CD4-positive, alpha-beta T cell treated with Interleukin-21 for 1 hour (primary cell): ENCODE data around the gene SFT2D3.

Experiments
- DNase-seq: peaks from one replicate; pipeline ENCODE4 v3.0.0-alpha.2; 2020

SFT2D3 gene, protein sequence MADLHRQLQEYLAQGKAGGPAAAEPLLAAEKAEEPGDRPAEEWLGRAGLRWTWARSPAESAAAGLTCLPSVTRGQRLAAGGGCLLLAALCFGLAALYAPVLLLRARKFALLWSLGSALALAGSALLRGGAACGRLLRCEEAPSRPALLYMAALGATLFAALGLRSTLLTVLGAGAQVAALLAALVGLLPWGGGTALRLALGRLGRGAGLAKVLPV

DNA sequence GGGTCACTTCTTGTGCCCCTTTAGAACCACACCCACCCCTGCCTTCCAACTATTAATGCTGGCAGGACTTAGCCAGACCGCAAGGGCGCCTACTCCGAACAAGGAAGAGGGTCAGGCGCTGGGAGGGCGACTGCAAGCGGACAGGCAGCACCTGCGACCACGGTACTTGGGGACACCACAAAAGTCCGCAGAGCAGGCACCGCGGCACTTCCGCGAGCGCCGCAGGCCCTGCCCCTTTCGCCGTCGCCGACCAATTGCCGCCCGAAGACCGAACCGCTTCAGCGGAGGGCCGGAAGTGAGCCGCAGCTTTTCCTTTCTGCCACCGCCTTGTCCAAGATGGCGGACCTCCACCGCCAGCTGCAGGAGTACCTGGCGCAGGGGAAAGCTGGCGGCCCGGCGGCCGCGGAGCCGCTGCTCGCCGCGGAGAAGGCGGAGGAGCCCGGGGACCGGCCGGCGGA is at the start of gene SFT2D3:
TSS of gene SFT2D3 (plus strand) at position 305 of the 458 bp plus-strand sequence. CDS start at position 337, 32 bp downstream.
- peak; percentile 91 for DNase-seq

DNA sequence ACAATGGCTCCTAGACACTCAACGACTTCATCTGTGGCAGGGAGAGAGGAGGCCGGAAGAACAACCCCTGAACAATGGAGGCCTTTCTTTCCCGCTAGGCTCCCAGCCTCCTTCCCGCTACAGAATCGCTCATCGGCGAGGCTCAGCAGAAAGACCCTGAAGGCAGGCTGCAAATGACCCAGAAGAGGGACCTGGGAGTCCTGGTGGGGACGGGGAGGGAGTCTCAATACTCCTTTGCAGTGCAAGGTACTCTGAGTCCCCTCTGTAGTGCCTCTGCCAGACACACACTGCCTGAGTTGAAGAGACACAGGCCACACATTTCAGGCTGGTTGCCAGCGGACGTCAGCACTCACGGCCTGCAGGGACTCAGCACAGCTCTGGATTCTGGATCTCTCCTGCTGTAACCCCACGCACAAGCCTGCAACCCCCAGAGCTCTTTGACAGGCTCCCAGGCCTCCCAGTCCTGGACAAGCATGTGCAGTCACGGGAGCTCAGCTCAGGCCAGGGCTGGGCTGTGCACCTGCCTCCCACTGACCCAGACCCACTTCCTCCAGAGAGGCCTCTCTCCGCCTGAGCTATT is 49.2 kb upstream of the SFT2D3 start:
- no peak for DNase-seq

DNA sequence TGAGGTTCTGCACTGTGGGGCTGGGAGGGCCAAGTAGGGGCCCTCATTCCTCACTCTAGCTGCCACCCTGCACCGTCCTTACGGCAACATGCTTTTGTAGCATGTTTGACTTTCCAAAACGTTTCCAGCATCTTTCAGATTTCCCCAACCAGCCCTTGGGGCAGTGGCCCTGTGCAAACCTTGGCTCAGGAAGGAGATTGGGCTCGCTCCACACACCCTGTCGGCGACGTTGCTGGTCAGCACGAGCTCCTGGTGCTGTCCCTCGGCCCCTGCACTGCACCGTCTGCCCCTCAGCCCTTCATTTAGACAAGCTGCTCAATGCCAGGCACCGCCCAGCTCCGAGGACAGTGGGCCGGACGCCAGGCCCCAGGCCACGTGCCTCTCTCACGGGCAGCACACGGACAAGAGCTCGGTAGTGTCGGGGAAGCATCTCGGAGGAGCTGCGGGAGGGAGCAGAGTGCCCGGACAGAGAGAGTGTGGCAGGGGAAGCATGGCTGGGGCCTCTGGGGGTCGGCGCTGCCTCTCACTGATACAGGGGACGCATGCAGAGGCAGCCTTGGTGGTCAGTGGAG is 48.4 kb upstream of the SFT2D3 start:
- no peak for DNase-seq

DNA sequence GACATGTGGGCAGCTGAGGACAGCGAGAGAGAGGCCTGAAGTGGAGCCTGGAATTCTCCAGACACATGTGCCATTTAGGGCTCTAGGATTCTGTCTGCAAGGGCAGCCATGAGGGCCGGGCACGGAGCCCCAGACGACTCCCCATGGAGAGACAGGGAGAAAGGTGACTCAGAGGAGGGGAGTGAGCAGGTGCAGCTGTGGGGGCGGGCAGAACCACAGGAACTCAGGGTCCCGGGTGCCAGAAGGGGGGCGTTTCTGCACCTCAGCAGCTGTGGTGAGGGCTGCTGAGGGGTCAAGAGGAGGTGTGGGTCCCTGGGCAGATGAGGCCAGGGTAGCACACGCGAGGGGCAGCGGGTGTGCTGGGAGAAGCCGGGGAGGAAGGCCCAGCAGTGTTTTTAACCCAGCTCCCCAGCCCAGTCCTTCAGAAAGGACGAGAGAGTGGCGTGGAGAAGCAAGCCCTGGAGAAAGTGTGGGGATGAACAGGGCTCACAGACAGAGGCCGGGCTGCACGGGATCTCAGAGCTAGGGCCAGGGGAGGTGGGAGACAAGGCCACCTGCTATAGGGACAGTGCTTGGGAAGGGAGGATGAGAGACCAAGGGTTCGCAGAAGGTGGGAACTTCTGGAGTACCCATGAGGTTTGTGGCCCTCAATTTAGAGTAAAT is 47.7 kb upstream of the SFT2D3 start:
- DNase-seq: no peak

DNA sequence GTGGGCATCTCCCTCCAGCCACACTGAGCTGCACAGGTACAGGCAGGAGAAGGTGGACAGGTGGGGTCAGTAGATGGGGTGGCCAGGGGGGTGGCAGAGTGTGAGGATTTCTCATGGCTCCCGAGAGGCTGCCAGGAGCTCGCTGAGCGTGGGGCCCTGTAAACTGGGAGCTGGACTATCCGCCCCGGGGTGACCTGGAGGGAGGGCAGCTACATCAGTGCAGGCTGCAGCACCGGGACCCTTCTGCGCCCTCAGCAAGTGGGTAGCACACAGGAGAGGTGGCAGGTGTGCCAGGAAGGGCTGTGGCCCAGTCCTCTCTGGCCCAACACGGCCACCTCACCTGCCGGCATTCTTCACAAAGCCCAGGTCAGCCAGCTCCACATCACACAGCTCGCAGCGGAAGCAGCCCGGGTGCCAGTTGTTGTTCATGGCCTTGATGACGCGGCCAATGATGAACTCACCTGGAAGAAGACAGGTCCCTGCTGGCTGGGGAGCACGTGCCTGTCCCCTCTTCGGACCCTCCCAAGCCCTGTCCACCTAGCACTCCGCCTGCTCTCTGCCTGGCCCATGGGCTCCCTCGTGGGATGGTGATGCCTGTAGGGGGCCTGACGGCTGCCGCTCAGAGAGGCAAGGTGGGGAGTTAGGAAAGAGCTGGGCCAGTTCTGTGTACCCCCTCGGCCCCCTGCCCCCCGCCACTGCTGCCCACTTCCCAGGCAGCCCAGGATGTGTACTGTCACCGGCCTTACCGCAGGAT is 47.0 kb upstream of the SFT2D3 start:
- DNase-seq: no peak

DNA sequence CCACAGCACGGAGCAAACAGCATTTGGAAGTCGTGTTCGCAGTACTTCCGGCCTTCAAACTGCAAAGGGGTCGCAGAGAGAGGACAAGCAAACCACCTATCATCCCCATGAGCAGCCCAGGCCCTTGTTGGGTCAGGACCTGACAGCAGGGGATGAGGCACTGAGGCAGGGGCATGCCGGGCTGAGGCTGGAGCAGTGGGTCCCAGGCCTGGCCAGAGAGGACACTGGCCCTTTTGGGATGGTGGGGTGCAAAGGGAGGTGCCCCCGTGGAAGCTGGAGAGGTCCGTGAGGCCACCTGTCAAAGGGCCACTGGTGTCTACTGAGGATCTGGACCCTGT is 46.5 kb upstream of the SFT2D3 start:
- DNase-seq: no peak

DNA sequence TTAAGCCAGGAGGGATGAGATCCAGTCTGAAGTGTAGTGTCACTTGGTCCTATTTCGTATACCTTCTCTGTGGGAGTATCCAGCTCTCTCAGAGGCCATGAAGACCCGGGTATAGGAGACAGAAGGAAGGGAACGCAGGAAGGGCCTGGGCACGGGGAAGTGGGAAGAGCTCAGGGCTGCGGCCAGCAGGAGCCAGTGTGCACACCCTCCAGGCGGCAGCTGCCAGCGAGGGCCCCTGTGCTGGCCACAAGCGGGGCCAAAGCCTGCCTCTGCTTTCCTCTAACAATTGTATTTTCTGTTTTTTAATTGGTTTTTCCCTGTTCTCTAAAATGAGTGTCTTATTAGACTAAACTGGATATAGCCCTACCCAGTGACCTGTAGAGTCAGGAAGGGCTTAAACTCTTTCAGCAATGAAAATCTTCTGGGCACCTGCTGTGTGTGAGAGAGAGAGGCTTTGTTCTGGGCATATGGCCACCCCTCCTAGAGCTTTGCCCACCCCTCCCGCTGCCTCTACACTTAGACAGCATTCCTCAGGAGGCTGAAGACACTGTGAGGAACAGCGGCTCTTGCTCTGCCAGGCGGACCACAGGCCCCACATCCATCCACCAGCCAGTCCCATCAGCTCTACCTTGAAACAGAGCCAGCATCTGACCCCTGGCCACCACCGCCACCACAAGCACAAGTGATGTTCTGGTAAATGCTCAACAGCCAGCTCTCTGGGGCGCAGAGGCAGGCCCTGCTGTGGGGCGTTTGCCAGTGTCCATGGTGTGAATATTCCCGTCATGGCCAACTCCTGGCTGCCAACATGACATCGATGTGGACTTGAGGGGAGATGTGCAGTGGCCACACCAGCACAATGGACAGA is 45.9 kb upstream of the SFT2D3 start:
- no peak for DNase-seq

DNA sequence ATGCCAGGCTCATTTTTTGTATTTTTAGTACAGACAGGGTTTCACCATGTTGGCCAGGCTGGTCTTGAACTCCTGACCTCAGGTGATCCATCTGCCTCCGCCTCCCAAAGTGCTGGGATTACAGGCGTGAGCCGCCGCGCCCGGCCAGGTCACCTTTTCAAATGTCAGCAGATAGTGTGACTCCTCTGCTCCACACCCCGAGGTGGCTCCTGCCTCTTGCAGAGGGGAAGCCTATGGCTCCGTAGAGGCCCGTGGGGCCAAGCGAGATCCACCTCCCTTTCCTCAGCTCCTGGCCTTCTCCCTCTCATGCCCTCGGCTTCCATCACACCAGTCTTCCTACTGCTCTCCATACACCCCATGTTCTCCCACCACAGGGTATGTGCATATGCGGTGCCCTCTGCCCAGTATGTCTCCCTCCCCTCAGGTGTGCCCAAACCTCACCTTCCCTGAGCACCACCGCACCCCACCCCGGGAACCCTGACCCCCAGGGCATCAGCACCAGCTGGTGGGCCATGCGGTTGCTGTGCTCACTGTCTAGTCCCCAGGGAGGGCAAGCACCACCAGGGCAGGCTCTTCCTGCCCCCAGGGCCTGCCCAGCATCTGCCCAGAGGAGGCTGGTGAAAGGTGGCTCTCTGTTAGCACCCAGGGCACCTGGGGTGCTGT is 44.6 kb upstream of the SFT2D3 start:
- no peak for DNase-seq

DNA sequence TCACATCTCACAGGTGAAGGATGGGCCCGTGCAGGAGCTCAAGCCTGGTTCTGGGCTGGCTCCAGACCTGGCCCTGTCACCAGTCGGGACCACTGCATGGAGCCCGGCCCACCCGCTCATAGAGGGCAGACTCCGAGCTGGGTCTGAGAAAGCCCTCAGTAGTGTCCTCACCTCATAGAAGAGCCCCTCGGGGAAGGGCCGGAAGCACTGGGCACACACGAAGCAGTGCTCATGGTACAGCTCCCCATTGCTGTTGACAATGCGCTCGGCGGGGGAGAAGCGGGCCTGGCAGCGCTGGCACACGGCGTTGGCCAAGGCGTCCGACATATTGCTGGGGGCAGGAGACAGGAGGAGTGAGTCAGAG is 44.1 kb upstream of the SFT2D3 start:
- no peak for DNase-seq

DNA sequence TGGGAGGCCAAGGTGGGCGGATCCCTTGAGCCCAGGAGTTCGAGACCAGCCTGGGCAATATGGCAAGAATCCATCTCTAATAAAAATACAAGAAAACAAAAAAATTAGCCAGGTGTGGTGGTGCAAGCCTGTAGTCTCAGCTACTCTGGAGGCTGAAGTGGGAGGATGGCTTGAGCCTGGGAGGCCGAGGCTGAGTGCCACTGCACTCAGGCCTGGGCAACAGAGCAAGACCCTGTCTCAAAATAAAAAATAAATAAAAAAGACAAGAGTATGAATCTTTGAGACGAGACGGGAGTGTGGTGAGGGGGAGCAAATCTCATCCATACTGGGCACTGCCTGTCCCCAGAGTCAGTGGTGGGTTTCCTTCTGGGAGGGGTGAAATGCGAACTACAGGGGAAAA is 43.2 kb upstream of the SFT2D3 start:
- DNase-seq: no peak

DNA sequence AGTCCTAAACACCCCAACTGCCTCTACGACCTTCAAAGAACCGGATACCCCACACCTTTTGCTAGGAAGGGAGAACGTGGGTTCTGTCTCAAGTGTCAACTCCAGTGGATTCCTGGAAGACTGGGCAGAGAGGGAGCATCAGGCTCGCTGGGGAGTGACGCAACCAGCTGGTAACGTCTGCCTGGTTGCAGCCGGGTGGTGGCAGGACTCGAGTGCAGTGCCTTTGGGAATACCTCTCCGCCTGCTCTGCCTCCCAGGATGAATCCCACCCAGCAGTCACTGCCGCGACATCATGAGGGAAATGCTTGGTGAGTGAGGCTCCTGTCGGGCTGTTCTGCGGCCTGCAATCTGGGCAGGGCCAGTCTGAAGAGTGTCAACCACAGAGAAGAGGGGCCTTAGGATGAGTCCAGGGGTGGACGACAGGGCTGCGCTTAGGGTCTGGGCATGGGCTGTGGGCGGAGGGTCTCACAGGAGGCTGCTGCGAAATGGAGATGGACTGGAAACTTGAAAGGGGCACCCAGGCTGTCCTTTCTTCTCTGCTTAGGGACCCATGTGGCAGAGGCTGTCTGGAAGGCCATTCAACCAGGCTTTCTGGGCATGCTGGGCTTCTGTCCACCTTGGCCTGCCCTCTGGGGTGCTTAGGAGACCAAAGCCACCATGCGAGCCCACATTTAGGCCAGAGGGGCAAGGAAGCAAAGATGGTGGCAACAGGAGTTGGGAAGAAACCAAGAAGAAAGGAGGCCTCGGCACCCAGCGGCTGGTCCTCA is 42.5 kb upstream of the SFT2D3 start:
- no peak for DNase-seq

DNA sequence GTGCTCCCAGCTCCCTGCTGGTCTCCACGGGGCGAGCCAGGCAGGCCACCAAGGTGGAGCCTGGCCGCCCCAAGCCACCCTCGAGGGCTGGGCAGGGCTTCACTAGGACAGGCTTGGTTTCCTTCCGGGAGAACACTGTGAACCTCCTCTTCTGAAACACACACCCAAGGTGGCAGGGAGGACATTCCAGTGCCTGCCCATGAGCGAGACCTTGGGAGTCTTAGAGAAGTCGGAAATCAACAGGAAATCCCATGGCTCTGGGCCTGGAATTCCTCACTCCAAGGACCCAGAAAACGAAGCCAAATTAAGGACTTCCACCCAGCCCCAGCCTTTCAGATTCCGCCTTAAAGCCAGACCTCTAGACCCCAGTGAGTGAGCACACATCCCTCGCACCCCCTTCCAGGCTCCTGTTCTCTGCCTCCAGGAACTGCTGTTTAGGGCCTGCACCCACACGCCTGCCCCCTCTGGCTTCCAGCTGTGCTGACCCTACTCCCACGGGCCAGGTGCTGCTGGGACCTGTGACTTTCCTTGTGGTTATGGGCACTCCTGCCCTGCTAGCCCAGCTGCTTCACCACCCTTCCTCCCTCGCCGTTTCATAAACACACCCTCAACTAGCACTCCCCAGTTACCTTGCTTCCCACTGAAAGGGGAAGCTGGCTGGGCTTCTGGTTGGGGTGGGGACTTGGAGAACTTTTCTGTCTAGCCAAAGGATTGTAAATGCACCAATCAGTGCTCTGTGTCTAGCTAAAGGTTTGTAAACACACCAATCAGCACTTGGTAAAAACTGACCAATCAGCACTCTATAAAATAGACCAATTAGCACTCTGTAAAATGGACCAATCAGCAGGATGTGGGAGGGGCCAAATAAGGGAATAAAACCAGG is 41.6 kb upstream of the SFT2D3 start:
- DNase-seq: no peak

DNA sequence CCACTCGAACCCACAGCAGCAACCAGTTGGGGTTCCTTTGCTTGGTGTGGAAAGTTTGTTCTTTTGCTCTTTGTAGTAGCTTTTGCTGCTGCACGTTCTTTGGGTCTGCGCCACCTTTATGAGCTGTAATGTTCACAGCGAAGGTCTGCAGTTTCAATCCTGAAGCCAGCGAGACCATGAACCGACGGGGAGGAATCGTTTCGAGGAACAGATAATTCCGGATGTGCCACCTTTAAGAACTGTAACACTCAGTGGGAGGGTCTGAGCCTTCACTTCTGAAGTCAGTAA is 41.1 kb upstream of the SFT2D3 start:
- DNase-seq: no peak

DNA sequence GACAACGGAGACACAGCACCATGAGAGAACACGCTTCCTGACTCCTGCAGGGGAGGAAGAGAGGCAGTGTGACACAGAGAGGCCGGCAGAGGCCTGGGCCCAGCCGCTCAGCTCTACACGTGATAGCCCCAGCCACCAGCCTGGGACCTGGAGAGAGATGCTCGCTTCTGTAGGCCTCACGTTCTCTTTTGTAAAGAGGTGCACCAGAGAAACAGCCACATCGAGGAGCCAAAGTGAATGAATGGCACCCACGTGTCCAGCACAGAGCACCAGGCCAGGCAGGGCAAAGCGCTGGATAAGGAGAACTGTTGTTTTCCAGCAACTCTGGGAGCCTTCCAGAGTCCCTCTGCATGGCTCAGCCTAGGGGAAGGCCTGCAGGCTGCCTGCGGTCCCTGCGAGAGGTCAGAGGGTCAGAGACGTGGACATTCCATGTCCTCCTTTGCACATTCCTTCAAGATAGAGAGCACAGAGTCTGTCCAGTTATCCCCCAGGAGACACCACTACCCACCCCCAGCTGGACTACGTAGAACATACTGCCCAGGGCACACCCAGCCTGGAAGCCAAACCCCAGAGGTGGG is 40.1 kb upstream of the SFT2D3 start:
- no peak for DNase-seq

DNA sequence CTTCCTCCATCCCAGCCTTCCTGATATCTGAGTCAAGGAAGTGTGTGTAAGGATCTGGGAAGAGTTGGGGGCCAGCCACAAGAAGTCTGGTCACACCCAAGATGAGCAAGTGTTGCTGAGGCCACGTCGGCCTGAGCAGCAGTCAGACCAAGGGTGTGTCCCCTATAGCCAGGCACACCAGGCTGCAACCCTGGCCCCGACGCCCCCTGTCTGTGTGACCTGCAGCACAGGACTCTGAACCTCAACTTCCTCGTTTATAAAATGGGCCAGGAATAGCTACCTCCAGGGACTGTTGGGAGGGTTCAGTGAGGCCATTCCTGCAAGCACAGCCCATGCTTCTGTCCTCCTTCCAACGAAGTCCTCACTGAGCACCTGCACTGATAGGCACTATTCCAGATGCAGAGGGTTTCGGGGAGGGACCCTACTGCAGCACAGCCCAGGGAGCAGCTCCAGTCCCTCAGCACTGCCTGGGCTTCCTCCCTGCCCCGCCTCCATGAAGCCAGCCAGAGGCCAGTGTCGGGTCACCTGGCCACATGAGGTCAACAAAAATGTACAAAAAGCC is 39.3 kb upstream of the SFT2D3 start:
- no peak for DNase-seq

DNA sequence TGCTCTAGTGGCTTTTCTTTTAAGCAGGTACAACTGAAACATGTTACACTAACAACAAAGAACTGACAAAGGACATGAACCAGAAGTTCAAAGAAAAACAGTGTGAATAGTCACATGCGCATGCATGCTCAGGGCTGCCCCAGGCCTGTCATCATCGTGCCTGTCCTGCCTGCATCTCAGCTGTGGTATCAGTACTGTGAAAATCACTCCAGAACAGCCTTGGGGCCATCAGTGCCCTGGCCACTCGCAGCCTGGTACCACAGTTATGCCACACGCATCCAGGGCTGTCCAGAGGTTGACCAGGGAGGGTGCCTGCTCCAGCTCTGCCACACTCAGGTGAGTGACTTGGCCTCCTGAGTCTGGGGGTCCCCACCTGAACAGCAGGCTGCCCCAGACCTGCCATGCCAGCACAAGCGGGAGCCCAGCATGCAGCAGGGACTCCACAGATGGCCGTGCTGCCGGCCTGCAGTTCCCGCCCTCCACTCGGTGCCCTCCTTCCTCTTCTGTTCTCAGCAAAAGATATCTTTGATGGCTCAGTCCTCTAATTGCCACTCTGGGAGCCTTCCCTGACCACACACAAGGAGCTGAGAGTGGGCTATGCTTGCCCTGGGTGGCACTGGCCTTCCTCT is 38.2 kb upstream of the SFT2D3 start:
- no peak for DNase-seq

DNA sequence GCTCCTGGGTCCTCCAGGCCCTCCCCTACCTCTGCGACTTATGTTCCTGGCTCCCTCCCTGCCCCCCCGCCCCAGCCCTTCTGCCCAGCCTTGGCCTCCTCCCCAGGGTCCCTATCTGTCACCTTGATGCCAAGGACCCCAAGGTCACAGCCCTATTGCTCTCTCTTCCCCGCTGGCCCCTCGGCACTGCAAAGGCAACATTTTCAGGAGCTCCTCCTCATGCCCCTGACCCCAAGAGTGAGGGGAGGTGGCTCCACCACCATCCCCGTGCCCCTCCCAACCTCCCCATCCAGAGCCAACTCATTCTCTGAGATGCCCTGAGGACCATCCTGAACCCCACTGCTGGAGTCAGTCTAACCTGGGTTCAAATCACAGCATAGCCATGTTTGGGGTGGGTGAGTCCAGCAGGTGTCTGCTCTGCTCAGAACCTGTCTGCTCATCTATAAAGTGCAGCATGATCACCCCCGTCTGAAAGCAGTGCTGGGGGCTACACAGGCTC is 37.7 kb upstream of the SFT2D3 start:
- DNase-seq: no peak

DNA sequence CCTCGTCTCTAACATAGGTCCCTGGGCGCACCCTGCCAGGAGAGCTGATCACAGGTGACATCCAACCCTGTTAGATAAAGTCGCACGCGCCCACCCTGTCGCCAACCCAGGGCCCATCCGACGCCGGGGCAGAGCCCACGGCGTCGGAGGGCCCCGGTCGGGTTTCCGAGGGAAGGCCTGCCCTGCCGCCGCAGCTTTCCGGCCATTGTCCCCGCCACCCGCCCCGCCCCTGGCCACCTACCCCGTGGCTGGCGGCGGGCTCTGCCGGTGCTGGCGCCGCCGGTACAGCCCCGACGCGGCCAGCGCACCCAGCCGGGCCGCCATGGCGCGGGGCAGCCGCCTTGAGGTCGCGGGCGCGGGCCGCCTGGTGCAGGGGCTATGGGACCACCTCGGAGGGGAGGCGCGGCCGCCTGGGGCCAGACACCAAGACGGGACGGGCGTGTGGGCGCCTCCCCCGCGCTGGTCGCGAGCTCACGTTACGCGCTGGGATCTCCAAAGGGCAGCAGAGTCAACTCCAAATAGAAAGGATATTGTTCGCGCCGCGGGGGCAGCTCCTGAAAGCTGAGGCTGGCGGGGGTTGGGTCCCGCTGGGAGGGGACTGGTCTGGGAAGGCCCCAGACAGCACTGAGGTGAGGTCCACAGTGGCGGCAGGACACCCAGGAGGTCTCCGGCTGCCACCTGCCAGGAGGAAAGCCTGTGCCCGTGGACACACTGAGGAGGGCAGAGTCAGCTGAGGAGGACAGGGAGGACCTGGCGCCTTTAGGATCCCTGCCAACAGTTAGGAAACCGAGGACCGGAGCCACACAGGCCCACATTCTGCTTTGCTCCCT is 37.0 kb upstream of the SFT2D3 start:
- DNase-seq: no peak
